GM19438 (cell line): ENCODE results near the gene RHOT2.

Experiments
- ATAC-seq: cut with Tn5 transposase; IDR thresholded peaks from one replicate; pipeline ENCODE4 v1.9.1; 2021; ENCODE audit warnings: low read depth; ENCODE audit not compliant: unreplicated experiment

Gene RHOT2

GRCh38 chr16:723695-724094 lies 55.8 kb downstream of the RHOT2 start:
- no peak for ATAC-seq
